ENCODE measurements around the gene PCDH18.
"Not testable (repeated sequence)": the region's sequence is repeated elsewhere in the genome, so short reads cannot be mapped to it uniquely, and the experiment has no call there.

The PCDH18 gene

GRCh38 chr4:137532869-137533236 lies 559 bp upstream of the PCDH18 start:
- in situ Hi-C loops (cut with MboI; ENCODE audit: low pct_unique_long_range_greater_than_20kb, low sequenced_read_pairs): no loop called here
- DNase-seq: no peak

- DNase-seq: no peak
Measured at GRCh38 chr4:137531168-137531985, 917 bp downstream of the PCDH18 start.

GRCh38 chr4:137530176-137530575 lies 2.1 kb downstream of the PCDH18 start:
- no peak for DNase-seq
- in situ Hi-C loops (cut with MboI; ENCODE audit: low pct_unique_long_range_greater_than_20kb, low sequenced_read_pairs): no loop called here

More at GRCh38 chr4:137531168-137531985, 917 bp downstream of the PCDH18 start:
- in situ Hi-C loops (cut with MboI; ENCODE audit: low pct_unique_long_range_greater_than_20kb, low sequenced_read_pairs): no loop called here

GRCh38 chr4:137529432-137529831 lies 2.9 kb downstream of the PCDH18 start:
- in situ Hi-C loops (cut with MboI; ENCODE audit: low pct_unique_long_range_greater_than_20kb, low sequenced_read_pairs): no loop called here
- DNase-seq: no peak

- no peak for DNase-seq
- in situ Hi-C loops (cut with MboI; ENCODE audit: low pct_unique_long_range_greater_than_20kb, low sequenced_read_pairs): no loop called here
Measured at GRCh38 chr4:137528673-137529072, 3.6 kb downstream of the PCDH18 start.

GRCh38 chr4:137526681-137527080 lies 5.6 kb downstream of the PCDH18 start:
- in situ Hi-C loops (cut with MboI; ENCODE audit: low pct_unique_long_range_greater_than_20kb, low sequenced_read_pairs): no loop called here
- no peak for DNase-seq

GRCh38 chr4:137524725-137525369 lies 7.4 kb downstream of the PCDH18 start:
- DNase-seq: no peak
- in situ Hi-C loops (cut with MboI; ENCODE audit: low pct_unique_long_range_greater_than_20kb, low sequenced_read_pairs): no loop called here

- no peak for DNase-seq
- in situ Hi-C loops (cut with MboI; ENCODE audit: low pct_unique_long_range_greater_than_20kb, low sequenced_read_pairs): no loop called here
Measured at GRCh38 chr4:137523329-137523728, 9.0 kb downstream of the PCDH18 start.

- in situ Hi-C loops (cut with MboI; ENCODE audit: low pct_unique_long_range_greater_than_20kb, low sequenced_read_pairs): no loop called here
- DNase-seq: no peak
Measured at GRCh38 chr4:137521053-137521452, 11.2 kb downstream of the PCDH18 start.

- DNase-seq: no peak
- in situ Hi-C loops (cut with MboI; ENCODE audit: low pct_unique_long_range_greater_than_20kb, low sequenced_read_pairs): no loop called here
Measured at GRCh38 chr4:137519406-137519805, 12.9 kb downstream of the PCDH18 start.

GRCh38 chr4:137517323-137517722 lies 15.0 kb downstream of the PCDH18 start:
- DNase-seq; in situ Hi-C loops (cut with MboI; ENCODE audit: low pct_unique_long_range_greater_than_20kb, low sequenced_read_pairs): not testable (repeated sequence)

- DNase-seq: no peak
- in situ Hi-C loops (cut with MboI; ENCODE audit: low pct_unique_long_range_greater_than_20kb, low sequenced_read_pairs): no loop called here
Measured at GRCh38 chr4:137514406-137515111, 17.7 kb downstream of the PCDH18 start.

GRCh38 chr4:137510557-137511265 lies 21.6 kb downstream of the PCDH18 start:
- in situ Hi-C loops (cut with MboI; ENCODE audit: low pct_unique_long_range_greater_than_20kb, low sequenced_read_pairs): no loop called here
- no peak for DNase-seq

GRCh38 chr4:137509855-137510282 lies 22.4 kb downstream of the PCDH18 start:
- in situ Hi-C loops (cut with MboI; ENCODE audit: low pct_unique_long_range_greater_than_20kb, low sequenced_read_pairs): no loop called here
- no peak for DNase-seq

GRCh38 chr4:137502339-137503129 lies 29.8 kb downstream of the PCDH18 start:
- in situ Hi-C loops (cut with MboI; ENCODE audit: low pct_unique_long_range_greater_than_20kb, low sequenced_read_pairs): no loop called here

GRCh38 chr4:137496267-137496666 lies 36.0 kb downstream of the PCDH18 start:
- in situ Hi-C loops (cut with MboI; ENCODE audit: low pct_unique_long_range_greater_than_20kb, low sequenced_read_pairs); DNase-seq: not testable (repeated sequence)

More at GRCh38 chr4:137502339-137503129, 29.8 kb downstream of the PCDH18 start:
- no peak for DNase-seq

GRCh38 chr4:137495578-137495977 lies 36.7 kb downstream of the PCDH18 start:
- no peak for DNase-seq
- in situ Hi-C loops (cut with MboI; ENCODE audit: low pct_unique_long_range_greater_than_20kb, low sequenced_read_pairs): no loop called here

GRCh38 chr4:137483313-137483959 lies 48.9 kb downstream of the PCDH18 start:
- in situ Hi-C loops (cut with MboI; ENCODE audit: low pct_unique_long_range_greater_than_20kb, low sequenced_read_pairs): not testable (repeated sequence)

More at GRCh38 chr4:137483313-137483959, 48.9 kb downstream of the PCDH18 start:
- not testable (repeated sequence) for DNase-seq
